ENCODE measurements around the gene PLCB1.

- TF ChIP-seq TAF1 (IDR thresholded peaks at IDR 0.05; ENCODE audit: borderline replicate concordance, insufficient read depth, low read length) (no peak), POLR2AphosphoS5 (IDR thresholded peaks at IDR 0.05; ENCODE audit: low read depth, low read length) (no peak), REST (IDR thresholded peaks at IDR 0.05; ENCODE audit: insufficient read depth in 1 of 2, low read depth in 2 of 2, low read length in 2 of 2) (no peak)
Observed at GRCh38 chr20:8837396-8837795, 705.3 kb downstream of the PLCB1 start.
